ENCODE data around the gene FOXP1.

FOXP1 gene

DNA sequence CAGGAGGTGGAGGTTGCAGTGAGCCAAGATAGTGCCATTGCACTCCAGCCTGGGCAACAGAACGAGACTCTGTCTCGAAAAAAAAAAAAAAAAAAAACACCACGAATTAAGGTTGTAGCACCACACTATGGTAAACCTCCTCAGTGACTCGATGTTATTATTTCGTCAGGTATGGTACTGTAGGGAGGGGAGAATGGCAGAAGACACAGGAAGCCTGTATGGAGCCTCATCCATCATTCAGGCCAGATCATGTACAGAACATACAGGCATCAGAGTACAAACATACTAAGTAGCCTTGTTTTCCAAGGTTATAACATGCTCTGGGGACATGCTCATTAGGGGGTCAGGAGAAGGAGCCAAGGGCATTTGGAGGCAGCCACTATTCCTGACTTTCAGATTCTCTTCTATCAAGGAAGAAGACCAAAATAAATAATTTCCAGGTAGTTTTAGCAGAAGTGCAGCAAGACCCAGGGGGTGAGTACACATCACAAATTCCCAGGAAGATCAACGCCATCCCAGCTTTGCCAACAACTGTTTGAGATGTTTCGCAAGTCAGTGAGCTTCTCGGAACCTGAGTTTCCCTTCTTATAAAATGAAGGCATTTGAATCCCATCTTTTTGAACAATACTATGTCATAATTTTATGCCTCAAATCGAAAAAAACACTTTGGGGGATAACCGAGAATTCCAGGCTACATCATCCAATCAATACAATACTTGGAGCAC lies 79.8 kb downstream of the FOXP1 start:
- FAIRE-seq, result no peak

DNA sequence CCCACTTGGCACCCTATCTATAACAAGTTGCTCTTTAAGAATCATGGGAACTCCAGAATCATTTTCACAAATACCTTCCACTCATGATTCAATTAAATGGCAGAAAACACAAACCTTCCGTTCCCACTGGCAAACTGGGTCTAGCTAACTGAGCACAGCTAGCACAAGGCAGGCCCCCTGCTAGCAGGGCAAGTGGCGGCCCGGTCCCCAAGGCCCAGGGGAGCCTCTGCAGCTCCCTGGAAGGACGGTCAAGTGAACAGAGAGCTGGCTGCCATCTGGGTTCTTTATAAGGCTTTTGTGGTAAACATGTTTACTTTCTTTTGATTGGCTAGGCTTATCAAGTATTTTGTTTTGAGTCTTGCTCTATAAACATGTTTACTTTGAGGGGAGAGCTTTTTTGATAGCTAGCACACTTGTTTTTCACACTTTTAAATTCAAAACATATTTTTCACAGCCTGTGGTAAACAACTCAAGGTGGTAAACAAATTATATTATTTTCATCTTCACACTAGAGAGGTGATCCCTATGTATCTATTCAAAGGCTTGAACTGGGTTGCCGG lies 81.4 kb downstream of the FOXP1 start:
- no peak for FAIRE-seq

DNA sequence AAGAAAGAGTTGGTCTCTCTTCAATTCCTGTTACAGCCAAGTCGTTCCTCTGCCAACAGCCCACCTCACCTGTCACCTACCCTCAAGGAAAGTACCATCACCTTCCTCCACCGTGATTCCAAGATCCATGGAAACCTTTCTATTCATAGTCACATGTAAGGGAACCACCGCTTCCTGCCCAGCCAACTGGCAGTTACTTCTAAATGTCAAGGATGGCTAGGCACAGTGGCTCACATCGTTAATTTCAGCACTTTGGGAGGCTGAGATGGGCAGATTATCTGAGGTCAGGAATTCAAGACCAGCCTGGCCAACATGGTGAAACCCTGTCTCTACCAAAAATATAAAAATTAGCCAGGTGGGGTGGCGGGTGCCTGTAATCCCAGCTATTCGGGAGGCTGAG lies 82.8 kb downstream of the FOXP1 start:
- FAIRE-seq, result no peak

DNA sequence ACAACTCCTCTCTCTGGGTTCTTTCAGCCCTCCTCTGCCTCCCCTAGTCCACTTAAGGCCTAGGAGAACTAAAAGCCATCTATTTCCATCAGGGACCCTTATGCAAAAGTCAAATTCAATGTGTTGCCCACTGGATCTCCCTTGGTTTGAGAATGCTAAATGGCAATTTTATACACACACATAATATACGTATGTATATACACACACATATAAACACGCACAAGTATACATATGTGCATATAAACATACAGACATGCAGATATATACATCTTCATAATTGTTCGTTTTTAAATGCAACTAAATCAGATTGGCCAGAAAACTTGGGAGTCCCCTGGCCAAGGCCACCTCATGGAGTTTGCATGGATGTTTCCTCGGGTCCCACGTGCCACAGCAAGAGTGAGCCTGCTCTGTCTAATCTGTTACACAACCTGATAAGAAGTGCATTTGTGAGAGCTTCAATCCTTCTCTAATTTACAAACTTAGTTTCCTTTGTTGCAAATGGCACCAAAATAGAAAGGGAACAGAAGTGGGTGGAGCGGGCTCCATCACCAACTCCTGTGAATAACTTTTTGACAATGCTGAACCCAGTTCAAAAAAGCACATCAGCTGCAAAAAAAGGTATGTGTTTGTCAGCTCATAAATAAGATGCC lies 84.2 kb downstream of the FOXP1 start:
- no peak for FAIRE-seq

DNA sequence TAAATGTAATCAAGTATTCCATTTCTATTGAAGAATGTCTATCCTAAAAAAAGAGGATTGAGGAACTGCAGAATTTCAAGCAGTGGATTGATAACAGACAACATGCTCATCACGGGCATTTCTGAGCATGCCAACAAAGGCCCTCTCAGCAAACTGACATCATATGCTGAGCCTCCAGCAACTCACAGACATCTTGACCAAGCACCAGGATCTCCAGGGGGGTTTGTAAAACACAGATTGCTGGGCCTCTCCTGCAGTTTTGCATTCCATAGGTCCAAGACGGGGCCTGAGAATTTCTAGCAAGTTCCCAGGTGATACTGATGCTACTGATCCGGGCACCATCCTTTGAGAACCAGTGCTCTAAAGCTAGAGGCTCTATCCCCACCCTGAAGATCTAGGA lies 85.0 kb downstream of the FOXP1 start:
- no peak for FAIRE-seq

DNA sequence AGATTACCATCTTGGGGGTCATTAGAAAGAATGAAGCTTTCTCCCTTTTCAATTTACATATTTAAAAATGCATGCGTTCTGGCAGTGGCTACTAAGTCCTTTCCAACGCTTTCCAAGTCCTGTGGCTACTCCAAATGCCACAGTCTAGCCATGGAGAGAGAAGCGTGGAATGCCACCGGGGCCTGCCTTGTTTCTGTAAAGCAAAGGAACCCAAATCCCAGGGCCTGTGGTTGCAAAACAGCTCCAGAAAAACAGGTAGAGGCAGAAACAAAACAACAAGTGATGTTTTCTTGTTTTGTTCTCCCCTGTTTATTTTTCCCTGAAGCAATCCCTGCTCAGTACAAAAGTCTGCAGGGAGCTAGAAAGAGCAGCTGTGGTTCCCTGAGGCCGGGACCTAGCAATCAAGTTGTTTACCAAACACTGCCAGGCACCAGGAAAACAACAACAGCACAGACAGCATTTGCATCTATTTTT lies 85.5 kb downstream of the FOXP1 start:
- FAIRE-seq, result no peak

DNA sequence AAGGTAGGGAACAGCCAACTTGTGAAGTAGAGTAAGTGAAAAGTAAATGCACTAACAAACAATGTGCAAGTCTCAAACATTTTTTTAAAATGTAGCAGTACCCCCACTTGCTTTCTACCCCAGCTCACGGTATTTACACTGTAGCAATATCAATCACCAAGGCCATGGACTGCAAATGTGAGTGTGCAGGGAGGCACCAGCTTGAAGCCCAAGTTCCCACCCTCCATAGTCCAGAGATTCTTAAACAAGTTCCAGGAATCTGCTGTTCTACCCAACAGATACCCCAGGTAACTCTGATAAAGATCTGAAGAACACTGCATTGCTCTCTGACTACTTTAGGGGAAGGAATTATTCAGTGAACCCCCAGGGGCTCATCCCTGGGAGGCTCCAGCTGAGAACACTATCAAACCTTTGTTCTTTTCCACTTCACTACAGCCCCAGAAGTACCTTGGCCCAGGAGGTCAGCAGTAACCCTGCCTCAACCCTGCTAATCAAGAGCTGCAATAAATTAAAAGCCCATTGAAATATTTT lies 86.1 kb downstream of the FOXP1 start:
- no peak for FAIRE-seq

DNA sequence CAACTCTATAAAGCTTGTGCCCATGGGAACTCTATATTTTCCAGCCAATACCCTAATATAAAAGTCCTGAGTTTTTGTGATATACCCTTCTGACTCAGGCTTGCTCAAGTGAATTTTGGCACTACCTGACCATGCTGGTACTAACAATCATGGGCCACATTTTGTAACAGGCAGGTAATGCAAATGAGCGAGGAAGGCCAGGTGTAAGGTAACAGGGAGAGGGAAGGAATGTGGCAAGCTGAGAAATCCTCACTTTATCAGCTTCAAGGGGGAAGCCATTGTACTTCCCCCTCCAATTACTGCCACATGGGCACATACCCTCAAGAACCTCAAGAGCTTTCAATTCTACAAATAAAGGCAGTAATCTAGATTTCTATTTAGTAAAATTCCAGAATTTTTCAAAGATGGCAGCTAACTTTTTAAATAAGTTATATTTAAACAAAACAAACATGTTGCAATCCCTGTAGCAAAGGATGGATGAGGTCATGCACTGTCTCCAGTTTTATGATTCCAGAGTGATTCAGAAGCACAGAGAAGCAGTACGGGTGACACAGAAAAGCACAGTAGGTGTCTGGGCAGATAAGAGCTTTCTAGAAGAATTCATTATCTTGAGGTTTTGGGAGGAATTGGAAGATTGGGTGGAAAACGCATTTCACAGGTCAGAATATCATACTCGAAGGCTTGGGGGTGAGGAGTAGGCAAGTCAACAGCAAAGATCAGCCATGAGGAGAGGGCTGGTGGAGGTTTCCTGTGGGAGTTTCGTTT lies 87.6 kb downstream of the FOXP1 start:
- FAIRE-seq, result no peak

DNA sequence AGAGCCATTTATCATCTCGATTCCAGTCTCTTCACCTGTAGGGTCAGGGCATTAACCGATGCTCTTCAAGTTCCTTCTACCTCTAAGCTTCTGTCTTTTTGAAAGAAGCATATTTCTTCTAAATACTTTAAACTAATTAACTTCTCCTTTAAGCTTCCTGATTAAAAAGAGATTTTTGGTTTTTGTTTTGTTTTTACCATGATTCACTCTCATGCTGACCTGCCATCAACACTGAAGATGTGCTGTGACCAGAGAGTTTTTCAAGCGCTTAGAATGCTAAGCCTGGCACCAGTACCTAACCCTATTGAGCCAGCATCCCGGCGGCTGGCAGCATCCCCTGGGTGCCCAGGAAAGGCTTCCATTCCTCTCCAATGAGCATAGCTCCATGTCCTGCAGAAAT lies 89.3 kb downstream of the FOXP1 start:
- FAIRE-seq, result no peak

DNA sequence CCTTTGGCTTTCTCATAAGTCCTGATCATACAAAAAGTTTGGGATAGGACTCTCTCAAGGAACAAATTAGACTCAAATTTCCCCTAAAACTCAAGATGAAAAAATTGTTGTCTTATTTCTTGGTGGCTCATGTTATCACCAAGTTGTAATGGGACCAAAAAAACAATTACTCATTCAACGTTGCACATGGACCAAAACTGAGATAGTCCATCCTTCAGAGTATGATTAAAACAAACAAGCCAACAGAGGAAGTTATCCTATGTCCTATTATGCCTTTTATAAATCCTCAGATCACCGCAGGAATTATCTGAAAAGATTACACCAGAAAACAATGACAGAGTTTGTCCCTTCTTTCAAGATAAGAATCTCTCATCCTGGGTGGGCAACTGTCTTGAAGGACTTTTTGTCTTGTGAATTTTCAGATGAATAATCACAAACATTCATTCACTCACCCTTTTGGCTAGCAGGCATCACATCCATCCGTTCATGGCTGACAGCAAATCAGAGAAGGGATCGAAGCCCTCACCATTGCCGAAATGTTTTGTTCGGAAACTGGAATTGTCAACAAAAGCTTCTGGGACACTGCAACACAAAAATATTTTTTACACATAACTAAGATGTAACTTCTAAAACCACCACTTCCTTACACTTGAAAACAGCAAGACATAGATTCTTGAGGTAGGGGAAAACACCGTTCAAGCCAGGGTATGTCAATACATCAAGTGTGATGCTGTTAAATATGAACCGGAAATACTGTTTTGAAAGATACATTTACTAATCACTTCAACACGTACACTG lies 90.4 kb downstream of the FOXP1 start:
- no peak for FAIRE-seq

DNA sequence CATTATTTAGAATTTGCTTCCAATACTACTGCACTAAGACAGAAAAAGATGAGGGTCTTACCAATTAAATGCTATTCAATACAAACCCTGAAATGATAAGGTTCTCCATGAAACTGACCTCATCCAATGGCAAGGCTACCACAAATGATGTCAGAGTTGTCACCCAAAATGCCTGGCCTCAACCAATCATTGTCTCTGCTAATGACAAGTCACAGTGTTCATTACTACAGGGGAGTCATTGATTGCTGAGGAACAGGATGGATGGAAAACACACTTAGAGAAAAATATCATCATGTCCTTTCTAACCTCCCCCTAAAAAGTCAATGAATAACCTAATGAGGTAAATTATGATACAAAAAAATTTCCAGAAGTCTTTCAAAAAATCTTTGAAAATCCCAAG lies 91.0 kb downstream of the FOXP1 start:
- no peak for FAIRE-seq

DNA sequence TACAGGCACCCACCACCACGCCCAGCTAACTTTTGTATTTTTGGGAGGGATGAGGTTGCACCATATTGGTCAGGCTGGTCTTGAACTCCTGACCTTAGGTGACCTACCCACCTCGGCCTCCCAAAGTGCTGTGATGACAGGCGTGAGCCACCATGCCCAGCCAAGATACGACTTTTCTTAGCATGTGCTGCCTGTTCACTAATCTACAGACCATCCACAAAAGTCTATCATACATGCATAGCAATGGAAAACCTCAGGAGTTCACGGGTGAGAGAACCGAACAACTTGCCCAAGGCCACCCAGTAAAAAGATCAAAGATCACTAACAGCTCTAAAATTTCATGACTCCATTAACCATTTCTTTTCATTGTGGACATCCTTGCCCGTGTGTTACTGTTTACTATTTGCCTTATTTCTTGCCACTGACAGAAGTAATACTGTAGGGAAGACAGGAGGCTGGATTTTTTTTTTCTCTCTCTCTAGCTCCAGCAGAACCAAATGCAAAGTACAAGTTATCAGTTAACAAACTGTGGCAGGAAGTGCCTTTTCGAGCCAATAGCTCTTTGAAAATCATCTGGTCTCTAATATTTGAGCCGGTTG lies 92.3 kb downstream of the FOXP1 start:
- FAIRE-seq, result no peak

DNA sequence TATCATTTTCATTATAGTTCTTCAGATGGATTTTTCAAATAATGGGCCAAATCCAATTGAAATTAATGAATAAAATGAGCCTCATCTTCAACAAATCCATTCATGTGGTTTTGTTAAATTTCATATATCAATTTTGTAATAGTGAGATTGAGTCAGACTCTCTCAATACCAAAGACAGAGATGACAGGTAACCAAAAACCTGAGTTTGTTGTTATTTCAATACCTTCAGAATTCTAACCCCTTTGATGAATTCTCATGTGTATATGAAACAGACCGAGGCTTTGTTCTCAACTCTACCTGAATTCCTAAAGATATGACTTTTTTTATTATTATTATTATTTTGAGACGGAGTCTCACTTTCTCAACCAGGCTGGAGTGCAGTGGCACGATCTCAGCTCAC lies 92.8 kb downstream of the FOXP1 start:
- no peak for FAIRE-seq

DNA sequence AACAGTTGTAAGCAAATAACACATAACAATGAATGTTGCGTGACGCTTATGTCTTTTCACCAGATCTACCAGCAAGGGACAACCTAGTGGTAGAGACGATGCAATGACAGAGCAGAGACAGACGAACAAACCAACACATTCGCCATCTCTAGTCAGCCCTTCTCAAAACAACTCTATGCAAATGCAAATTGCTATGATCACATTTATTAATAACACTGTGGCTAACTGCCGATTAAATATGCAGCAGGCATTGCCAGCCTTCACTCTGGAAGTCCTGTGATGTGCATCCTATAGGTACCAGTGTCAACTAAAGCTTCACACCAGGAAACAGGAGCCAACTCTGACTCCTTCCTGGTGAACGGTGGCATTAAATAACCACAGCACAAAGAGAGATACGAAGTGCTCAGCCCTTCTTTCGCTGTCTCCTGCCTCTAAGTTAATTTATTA lies 94.2 kb downstream of the FOXP1 start:
- no peak for FAIRE-seq

DNA sequence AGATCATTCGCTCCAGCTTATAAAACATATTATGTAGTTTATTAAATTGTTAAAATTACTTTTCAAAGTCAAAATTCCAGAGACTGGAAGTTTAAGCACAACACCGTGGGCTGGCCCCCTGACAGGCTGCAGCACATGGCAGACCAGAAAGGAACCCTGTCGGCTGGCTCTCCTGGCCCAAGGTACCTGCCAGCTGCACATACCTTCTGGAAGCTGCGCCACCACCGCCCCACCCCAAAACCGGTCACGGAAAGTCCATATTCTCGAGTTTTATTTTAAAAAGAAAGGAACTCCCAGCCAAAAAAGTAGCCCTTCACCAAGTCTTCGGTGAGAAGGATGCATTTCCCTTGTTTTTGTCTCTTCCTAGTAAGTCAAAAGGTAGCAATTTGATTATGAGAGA lies 94.6 kb downstream of the FOXP1 start:
- no peak for FAIRE-seq

DNA sequence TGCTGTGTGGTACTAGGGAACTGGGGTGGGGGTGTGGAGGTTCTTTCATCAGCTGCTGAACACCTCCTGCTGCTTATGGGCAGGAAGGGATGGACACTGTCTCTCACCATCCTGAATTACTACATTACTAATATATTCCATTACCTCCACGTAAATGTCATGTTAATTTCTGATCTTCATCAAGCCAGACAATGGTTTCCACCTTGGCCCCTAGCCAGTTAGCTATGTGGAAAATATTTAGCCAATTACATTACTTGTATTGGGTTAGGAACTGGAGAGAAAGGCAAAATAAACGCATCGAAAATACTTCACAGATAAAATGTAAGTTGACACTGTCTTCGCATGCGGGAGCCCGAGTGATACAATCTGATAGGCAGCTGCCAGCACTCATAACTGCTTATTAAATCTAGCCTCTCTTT lies 95.1 kb downstream of the FOXP1 start:
- no peak for FAIRE-seq

DNA sequence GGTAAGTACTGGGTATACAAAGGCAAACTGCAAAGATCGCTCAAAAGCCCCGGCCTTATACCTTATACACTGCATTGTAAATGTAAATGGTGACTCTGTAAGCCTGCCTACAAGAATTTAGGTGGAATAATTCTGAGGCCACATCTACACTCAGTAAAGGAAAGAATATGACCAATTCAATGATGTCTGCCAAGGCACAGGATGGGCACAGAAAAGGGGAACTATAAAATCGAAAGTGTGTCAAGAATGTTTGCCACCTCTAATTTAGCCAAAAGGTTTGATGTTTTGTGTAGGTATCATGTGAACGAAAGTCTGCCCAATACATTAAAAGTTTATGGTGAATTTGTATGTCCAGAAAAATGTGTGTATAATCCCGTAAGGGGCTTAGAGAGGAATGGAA lies 96.1 kb downstream of the FOXP1 start:
- FAIRE-seq, result no peak

DNA sequence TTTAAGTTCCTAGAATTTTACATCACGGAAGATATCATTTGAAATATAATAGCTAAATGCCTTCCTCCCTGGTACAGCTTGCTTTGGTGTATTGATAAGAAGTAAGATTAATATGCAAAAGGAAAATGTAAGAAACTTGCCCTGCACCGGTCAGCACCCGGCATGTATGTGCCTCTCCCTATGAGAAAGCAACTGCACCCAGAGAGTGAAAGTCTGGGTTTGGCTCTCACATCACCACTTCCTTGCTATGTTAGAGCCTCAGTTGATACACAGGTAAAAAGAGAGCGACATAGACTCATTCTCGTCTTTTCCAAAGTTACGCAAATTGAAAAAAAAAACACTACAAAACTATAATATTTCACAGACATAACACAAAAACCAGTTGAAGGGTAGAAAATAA lies 96.7 kb downstream of the FOXP1 start:
- FAIRE-seq, result no peak

DNA sequence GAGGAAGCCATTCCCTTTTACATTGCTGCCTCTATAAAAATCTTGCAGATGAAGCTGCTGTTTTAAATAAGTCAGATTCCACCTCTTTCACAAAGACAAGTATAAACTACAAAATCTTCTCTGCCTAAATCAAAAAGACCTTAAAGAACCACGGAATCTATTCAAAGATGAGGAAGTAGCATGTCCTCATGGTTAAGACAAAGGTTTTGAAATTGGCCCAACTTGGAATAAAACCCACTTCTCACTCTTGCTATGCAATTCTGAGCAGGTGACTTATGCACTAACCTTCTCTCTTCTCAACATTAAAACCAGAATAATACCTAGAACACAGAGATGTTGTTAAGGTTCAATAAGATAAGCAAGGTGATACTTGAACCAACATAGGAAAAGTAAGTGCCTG lies 97.6 kb downstream of the FOXP1 start:
- FAIRE-seq, result no peak

DNA sequence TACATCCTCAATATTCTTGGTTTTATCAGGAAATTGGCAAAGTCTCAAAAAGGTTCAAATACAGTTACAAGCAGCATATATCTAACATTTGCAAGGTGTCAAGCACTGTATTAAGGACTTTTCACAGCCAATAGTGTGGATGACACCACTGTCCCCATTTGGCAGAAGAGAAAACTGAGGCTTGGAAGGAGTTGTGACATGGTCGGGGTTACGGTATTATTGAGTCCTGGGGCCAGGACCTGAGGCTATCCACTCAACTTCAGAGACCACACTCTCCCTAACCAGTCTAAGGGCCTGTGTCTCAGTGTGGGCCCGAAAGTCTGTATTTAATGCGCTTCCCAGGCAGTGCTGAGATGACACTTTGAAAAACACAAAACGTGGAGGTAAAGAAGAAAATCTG lies 99.1 kb downstream of the FOXP1 start:
- FAIRE-seq, result peak; percentile 9

DNA sequence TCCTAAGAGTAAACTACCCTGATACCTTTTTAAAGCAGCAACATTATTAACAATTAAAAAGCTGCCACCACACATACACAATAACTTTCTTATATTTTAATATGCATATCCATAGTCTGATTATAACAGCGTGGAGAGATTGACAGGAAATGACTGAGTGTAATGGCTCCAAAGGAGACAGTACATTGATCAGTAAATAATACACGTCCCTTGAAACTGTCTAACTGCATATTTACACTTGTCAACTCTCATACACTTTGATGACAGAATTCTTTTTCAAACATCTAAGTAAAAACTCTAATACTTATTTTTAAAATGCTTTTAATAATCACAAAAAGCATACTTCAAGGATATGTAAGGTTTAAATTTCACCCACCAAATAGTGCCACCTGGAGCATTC lies 99.5 kb downstream of the FOXP1 start:
- FAIRE-seq, result peak; percentile 30

DNA sequence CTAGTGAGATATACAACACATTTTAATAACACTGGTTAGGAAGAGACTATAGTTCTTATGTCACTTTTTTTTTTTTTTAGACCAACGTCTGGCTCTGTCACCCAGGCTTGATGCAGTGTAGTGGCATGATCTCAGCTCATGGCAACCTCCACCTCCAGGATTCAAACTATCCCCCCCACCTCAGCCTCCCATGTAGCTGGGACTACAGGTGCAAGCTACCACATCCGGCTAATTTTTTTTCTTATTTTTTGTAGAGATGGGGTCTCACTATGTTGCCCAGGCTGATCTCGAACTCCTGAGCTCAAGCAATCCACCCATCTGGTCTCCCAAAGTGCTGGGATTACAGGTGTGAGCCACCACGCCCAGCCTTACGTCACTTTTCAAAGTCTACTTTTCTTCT lies 100.8 kb downstream of the FOXP1 start:
- FAIRE-seq, result no peak
